WTC11 (cell line): Measurements from ENCODE around the gene ZBED5. TPM values are rescaled to one million over a fixed set of nuclear protein-coding genes. Genes with fewer than 3 reads are reported as not detected.

Experiments
- ATAC-seq: fragments of 200-7000 bp; cut with Tn5 transposase; 2 replicates; pipeline ENCODE4 v1.10.0; 2021; ENCODE audit warnings: mild to moderate bottlenecking, moderate library complexity
- CTCF ChIA-PET: fragments of 300-600 bp; sonication (Branson Sonifier 250); formaldehyde crosslinking; loops from one replicate; lab custom pipeline; 2021; ENCODE audit warnings: antibody characterized with exemption; lab: Charles Lee
- POLR2A ChIA-PET: fragments of 350-600 bp; sonication (Branson Sonifier 250); formaldehyde crosslinking; loops from one replicate; lab custom pipeline; 2021; ENCODE audit warnings: antibody characterized with exemption; lab: Charles Lee
- DNase-seq: peaks from one replicate; pipeline ENCODE4 v3.0.0; 2021; ENCODE audit warnings: low spot score
- H3K27ac Mint-ChIP-seq: 2 replicates; pipeline ENCODE4 v1.8.0; 2021; ENCODE audit warnings: mixed read lengths
- H3K27me3 Mint-ChIP-seq: 2 replicates; pipeline ENCODE4 v1.8.0; 2021; ENCODE audit warnings: low read depth, mild to moderate bottlenecking, moderate library complexity, mixed read lengths
- H3K36me3 Mint-ChIP-seq: 2 replicates; pipeline ENCODE4 v1.8.0; 2021; ENCODE audit warnings: mixed read lengths
- H3K4me1 Mint-ChIP-seq: 2 replicates; pipeline ENCODE4 v1.8.0; 2022; ENCODE audit warnings: mixed read lengths
- H3K4me3 Mint-ChIP-seq: 2 replicates; pipeline ENCODE4 v1.8.0; 2021; ENCODE audit warnings: mild to moderate bottlenecking, moderate library complexity, mixed read lengths
- H3K9me3 Mint-ChIP-seq: 2 replicates; pipeline ENCODE4 v1.8.0; 2021; ENCODE audit warnings: mixed read lengths
- CREB1 ChIP-seq: sonication (generic); formaldehyde crosslinking; IDR thresholded peaks from 2 replicates; pipeline ENCODE4 v1.8.0; 2023; ENCODE audit warnings: mild to moderate bottlenecking, missing genetic modification reagents
- EMX1 ChIP-seq: fragments of 250-450 bp; sonication (Bioruptor Pico); IDR thresholded peaks from 2 replicates; pipeline ENCODE4 v1.8.0; 2021; ENCODE audit warnings: mild to moderate bottlenecking
- ESRRA ChIP-seq: sonication (generic); formaldehyde crosslinking; IDR thresholded peaks from 2 replicates; pipeline ENCODE4 v1.8.1; 2022; ENCODE audit warnings: mild to moderate bottlenecking, missing genetic modification reagents, borderline replicate concordance
- GABPB1 ChIP-seq: sonication (generic); formaldehyde crosslinking; IDR thresholded peaks from 2 replicates; pipeline ENCODE4 v1.8.1; 2023; ENCODE audit warnings: mild to moderate bottlenecking, missing genetic modification reagents
- JAZF1 ChIP-seq: fragments of 250-450 bp; sonication (Bioruptor Pico); IDR thresholded peaks from 2 replicates; pipeline ENCODE4 v1.9.0; 2021; ENCODE audit warnings: moderate library complexity, mild to moderate bottlenecking, inconsistent platforms
- JUN ChIP-seq: sonication (generic); formaldehyde crosslinking; IDR thresholded peaks from 2 replicates; pipeline ENCODE4 v1.8.0; 2023; ENCODE audit warnings: mild to moderate bottlenecking, missing genetic modification reagents
- KAT7 ChIP-seq: sonication (generic); formaldehyde crosslinking; IDR thresholded peaks from 2 replicates; pipeline ENCODE4 v1.8.1; 2023; ENCODE audit warnings: missing genetic modification reagents, mild to moderate bottlenecking, borderline replicate concordance
- MYBL2 ChIP-seq: sonication (generic); formaldehyde crosslinking; IDR thresholded peaks from 2 replicates; pipeline ENCODE4 v1.8.1; 2023; ENCODE audit warnings: mild to moderate bottlenecking, moderate library complexity, missing genetic modification reagents
- RORB ChIP-seq: fragments of 250-450 bp; sonication (Bioruptor Pico); IDR thresholded peaks from 2 replicates; pipeline ENCODE4 v1.9.0; 2021; ENCODE audit warnings: mild to moderate bottlenecking
- SMAD3 ChIP-seq: sonication (generic); formaldehyde crosslinking; IDR thresholded peaks from 2 replicates; pipeline ENCODE4 v1.8.0; 2022; ENCODE audit warnings: missing genetic modification reagents, mild to moderate bottlenecking, borderline replicate concordance
- SOX15 ChIP-seq: fragments of 250-450 bp; sonication (Bioruptor Pico); IDR thresholded peaks from 2 replicates; pipeline ENCODE4 v1.9.0; 2021; ENCODE audit warnings: mild to moderate bottlenecking
- ZNF423 ChIP-seq: fragments of 250-450 bp; sonication (Bioruptor Pico); IDR thresholded peaks from 2 replicates; pipeline ENCODE4 v2.1.2; 2022; ENCODE audit warnings: mild to moderate bottlenecking, moderate library complexity
- total RNA-seq: library from RNA; stranded (reverse); gene quantifications from 3 replicates; pipeline ENCODE4 v1.2.3, GENCODE V29; 2021
- TF ChIP-seq, protein P1 (sequence below): sonication (generic); formaldehyde crosslinking; IDR thresholded peaks from 2 replicates; pipeline ENCODE4 v1.8.1; 2022; ENCODE audit warnings: low read depth, mild to moderate bottlenecking, moderate library complexity, missing genetic modification reagents, borderline replicate concordance
- TF ChIP-seq, protein P2 (sequence below): sonication (generic); formaldehyde crosslinking; IDR thresholded peaks from 2 replicates; pipeline ENCODE4 v1.8.1; 2022; ENCODE audit warnings: mild to moderate bottlenecking, missing genetic modification reagents, moderate library complexity, borderline replicate concordance
- TF ChIP-seq, protein P3 (sequence below): fragments of 250-450 bp; sonication (Bioruptor Pico); IDR thresholded peaks from 2 replicates; pipeline ENCODE4 v2.1.2; 2022; ENCODE audit warnings: mild to moderate bottlenecking, moderate library complexity
- TF ChIP-seq, protein P4 (sequence below): sonication (generic); formaldehyde crosslinking; IDR thresholded peaks from 2 replicates; pipeline ENCODE4 v1.8.1; 2022; ENCODE audit warnings: low read depth, missing genetic modification reagents, borderline replicate concordance
- TF ChIP-seq, protein P5 (sequence below): sonication (generic); formaldehyde crosslinking; IDR thresholded peaks from 2 replicates; pipeline ENCODE4 v1.8.1; 2022; ENCODE audit warnings: mild to moderate bottlenecking, moderate library complexity, missing genetic modification reagents
- TF ChIP-seq, protein P6 (sequence below): sonication (generic); formaldehyde crosslinking; IDR thresholded peaks from 2 replicates; pipeline ENCODE4 v1.8.1; 2023; ENCODE audit warnings: mild to moderate bottlenecking, missing genetic modification reagents
- TF ChIP-seq, protein P7 (sequence below): sonication (generic); formaldehyde crosslinking; IDR thresholded peaks from 2 replicates; pipeline ENCODE4 v1.8.0; 2022; ENCODE audit warnings: mild to moderate bottlenecking, missing genetic modification reagents
- TF ChIP-seq, protein P8 (sequence below): fragments of 250-450 bp; sonication (Bioruptor Pico); IDR thresholded peaks from 2 replicates; pipeline ENCODE4 v1.8.0; 2021; ENCODE audit warnings: mild to moderate bottlenecking

The ZBED5 gene
- total RNA-seq, 1 experiment from 2014 or later: 48.7 TPM

DNA sequence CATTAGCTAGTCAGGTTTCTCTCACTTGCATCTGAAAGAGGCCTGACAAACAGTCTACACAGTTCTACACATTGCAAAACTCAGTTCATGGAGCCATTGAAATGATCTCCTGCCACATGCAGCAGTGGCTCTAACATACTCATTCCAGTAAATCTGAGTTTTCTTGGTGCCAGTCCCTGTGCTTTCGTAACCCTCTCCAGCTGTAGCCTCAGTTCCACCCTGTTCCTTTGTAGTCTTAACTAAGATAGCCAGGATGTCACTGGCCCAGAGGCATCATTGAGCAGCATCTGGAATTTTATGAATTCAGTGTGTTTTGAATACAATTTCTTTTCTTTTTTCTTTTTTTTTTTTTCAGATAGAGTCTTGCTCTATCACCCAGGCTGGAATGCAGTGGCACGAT is 37.4 kb upstream of the ZBED5 start (continued):
- TF ChIP-seq, protein P1, sequence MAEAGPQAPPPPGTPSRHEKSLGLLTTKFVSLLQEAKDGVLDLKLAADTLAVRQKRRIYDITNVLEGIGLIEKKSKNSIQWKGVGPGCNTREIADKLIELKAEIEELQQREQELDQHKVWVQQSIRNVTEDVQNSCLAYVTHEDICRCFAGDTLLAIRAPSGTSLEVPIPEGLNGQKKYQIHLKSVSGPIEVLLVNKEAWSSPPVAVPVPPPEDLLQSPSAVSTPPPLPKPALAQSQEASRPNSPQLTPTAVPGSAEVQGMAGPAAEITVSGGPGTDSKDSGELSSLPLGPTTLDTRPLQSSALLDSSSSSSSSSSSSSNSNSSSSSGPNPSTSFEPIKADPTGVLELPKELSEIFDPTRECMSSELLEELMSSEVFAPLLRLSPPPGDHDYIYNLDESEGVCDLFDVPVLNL (CRISPR knock-in tag): no peak
- TF ChIP-seq, protein P2, sequence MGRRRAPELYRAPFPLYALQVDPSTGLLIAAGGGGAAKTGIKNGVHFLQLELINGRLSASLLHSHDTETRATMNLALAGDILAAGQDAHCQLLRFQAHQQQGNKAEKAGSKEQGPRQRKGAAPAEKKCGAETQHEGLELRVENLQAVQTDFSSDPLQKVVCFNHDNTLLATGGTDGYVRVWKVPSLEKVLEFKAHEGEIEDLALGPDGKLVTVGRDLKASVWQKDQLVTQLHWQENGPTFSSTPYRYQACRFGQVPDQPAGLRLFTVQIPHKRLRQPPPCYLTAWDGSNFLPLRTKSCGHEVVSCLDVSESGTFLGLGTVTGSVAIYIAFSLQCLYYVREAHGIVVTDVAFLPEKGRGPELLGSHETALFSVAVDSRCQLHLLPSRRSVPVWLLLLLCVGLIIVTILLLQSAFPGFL (CRISPR knock-in tag): no peak
- TF ChIP-seq, protein P3, sequence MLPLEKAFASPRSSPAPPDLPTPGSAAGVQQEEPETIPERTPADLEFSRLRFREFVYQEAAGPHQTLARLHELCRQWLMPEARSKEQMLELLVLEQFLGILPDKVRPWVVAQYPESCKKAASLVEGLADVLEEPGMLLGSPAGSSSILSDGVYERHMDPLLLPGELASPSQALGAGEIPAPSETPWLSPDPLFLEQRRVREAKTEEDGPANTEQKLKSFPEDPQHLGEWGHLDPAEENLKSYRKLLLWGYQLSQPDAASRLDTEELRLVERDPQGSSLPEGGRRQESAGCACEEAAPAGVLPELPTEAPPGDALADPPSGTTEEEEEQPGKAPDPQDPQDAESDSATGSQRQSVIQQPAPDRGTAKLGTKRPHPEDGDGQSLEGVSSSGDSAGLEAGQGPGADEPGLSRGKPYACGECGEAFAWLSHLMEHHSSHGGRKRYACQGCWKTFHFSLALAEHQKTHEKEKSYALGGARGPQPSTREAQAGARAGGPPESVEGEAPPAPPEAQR (CRISPR knock-in tag): no peak
- TF ChIP-seq MYBL2 (CRISPR knock-in tag): no peak
- no peak for TF ChIP-seq JUN (CRISPR knock-in tag)
- TF ChIP-seq EMX1: no peak
- no peak for TF ChIP-seq ZNF423 (CRISPR knock-in tag)
- no peak for TF ChIP-seq SOX15 (CRISPR knock-in tag)
- TF ChIP-seq JAZF1 (CRISPR knock-in tag): no peak
- TF ChIP-seq, protein P4, sequence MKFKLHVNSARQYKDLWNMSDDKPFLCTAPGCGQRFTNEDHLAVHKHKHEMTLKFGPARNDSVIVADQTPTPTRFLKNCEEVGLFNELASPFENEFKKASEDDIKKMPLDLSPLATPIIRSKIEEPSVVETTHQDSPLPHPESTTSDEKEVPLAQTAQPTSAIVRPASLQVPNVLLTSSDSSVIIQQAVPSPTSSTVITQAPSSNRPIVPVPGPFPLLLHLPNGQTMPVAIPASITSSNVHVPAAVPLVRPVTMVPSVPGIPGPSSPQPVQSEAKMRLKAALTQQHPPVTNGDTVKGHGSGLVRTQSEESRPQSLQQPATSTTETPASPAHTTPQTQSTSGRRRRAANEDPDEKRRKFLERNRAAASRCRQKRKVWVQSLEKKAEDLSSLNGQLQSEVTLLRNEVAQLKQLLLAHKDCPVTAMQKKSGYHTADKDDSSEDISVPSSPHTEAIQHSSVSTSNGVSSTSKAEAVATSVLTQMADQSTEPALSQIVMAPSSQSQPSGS (CRISPR knock-in tag): no peak
- TF ChIP-seq, all 79 proteins: peak for 0

DNA sequence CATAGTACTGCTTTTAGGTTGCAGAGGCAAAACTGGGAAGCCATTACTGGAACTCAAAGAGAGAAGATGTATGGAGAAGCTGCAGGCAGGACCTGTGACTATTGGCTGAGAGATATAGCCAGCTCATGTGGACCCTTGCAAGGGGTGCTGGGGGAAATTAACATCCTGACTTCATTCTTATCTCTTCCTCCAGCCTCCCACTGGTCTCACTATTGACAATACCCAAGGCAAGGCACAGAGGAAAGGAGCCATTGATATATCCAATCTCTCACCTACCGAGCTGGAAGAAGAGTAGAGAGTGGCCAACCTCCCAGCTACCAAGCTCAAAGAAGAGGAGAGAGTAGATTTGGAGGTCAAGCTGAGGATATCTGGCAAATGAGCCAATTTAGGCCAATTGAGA is 36.8 kb upstream of the ZBED5 start:
- H3K27me3 Mint-ChIP-seq: no peaks in the 10 kb centered on the region
- TF ChIP-seq, protein P5, sequence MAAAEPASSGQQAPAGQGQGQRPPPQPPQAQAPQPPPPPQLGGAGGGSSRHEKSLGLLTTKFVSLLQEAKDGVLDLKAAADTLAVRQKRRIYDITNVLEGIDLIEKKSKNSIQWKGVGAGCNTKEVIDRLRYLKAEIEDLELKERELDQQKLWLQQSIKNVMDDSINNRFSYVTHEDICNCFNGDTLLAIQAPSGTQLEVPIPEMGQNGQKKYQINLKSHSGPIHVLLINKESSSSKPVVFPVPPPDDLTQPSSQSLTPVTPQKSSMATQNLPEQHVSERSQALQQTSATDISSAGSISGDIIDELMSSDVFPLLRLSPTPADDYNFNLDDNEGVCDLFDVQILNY: no peak
- TF ChIP-seq, protein P2 (CRISPR knock-in tag): no peak
- TF ChIP-seq, protein P6, sequence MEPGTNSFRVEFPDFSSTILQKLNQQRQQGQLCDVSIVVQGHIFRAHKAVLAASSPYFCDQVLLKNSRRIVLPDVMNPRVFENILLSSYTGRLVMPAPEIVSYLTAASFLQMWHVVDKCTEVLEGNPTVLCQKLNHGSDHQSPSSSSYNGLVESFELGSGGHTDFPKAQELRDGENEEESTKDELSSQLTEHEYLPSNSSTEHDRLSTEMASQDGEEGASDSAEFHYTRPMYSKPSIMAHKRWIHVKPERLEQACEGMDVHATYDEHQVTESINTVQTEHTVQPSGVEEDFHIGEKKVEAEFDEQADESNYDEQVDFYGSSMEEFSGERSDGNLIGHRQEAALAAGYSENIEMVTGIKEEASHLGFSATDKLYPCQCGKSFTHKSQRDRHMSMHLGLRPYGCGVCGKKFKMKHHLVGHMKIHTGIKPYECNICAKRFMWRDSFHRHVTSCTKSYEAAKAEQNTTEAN (CRISPR knock-in tag): no peak
- TF ChIP-seq, protein P7, sequence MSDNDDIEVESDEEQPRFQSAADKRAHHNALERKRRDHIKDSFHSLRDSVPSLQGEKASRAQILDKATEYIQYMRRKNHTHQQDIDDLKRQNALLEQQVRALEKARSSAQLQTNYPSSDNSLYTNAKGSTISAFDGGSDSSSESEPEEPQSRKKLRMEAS (CRISPR knock-in tag): no peak
- H3K4me1 Mint-ChIP-seq: no peaks in the 10 kb centered on the region
- no peak for ATAC-seq
- ChIA-PET CTCF (interaction anchor here (1.3 kb wide), 2 partner anchors 16 to 39 kb away, joined by 3 to 5 read pairs; no protein-coding TSS in a partner anchor), POLR2A (interaction anchor here (0.9 kb wide), 1 partner anchor 86 kb away, joined by 4 read pairs; the partner anchor contains the start of gene EIF4G2)
- no peak overlapping the region for H3K4me3 Mint-ChIP-seq
- no peaks in the 10 kb centered on the region; the same call in 1 of the 2 replicates for H3K36me3 Mint-ChIP-seq
- peaks cover 17% of the 10 kb centered on the region for H3K9me3 Mint-ChIP-seq
- DNase-seq: no peak
- no peak overlapping the region for H3K27ac Mint-ChIP-seq

DNA sequence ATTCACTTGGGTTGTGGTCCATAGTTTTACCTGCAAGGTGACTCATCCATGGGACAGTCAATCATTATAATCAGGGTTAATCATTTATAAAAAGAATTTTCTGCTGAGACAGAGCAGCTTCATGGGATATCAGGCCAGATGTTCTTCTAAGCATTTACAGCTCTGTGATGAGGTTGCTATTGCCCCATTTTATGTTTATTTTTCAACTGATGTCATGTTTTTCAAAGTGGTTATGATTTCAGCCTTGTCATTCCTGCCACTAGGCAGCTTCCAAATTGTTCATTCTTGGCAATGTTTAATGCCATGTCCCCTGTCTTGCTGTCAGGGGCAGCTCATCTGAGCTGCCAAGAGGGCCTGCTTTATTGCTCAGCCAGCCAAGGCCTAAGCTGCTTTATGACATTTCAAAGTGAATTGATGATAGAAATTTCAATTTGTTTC is 35.9 kb upstream of the ZBED5 start:
- CTCF ChIA-PET: interaction anchor here (1.3 to 2.3 kb wide), 3 partner anchors 15 to 40 kb away, joined by 3 to 16 read pairs (median 5); no protein-coding TSS in a partner anchor
- H3K27ac Mint-ChIP-seq: no peak overlapping the region
- TF ChIP-seq GABPB1 (CRISPR knock-in tag) (no peak), KAT7 (CRISPR knock-in tag) (no peak), SMAD3 (CRISPR knock-in tag) (no peak), ESRRA (CRISPR knock-in tag) (no peak), RORB (CRISPR knock-in tag) (no peak), CREB1 (CRISPR knock-in tag) (no peak), ZNF423 (CRISPR knock-in tag) (no peak)
- TF ChIP-seq, protein P8, sequence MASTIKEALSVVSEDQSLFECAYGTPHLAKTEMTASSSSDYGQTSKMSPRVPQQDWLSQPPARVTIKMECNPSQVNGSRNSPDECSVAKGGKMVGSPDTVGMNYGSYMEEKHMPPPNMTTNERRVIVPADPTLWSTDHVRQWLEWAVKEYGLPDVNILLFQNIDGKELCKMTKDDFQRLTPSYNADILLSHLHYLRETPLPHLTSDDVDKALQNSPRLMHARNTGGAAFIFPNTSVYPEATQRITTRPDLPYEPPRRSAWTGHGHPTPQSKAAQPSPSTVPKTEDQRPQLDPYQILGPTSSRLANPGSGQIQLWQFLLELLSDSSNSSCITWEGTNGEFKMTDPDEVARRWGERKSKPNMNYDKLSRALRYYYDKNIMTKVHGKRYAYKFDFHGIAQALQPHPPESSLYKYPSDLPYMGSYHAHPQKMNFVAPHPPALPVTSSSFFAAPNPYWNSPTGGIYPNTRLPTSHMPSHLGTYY (CRISPR knock-in tag): no peak
- TF ChIP-seq, all 79 proteins: peak for 0
- no peaks in the 10 kb centered on the region; the same call in 1 of the 2 replicates for H3K36me3 Mint-ChIP-seq
- peaks cover 21% of the 10 kb centered on the region for H3K9me3 Mint-ChIP-seq
- no peaks in the 10 kb centered on the region for H3K4me1 Mint-ChIP-seq
- POLR2A ChIA-PET: no interaction called here
- no peak overlapping the region for H3K4me3 Mint-ChIP-seq
- ATAC-seq (no peak), DNase-seq (no peak)
- no peaks in the 10 kb centered on the region for H3K27me3 Mint-ChIP-seq
